Activated T-helper 2 cell treated with anti-CD3 and anti-CD28 coated beads, Interferon-gamma antibody, Interleukin-2, Interleukin-4, amounts not matched to agents 10 μg/mL and 5 μg/mL and 100 μg/mL, durations not matched to agents 14 hours and 24 hours and 36 hours (primary cell): Measurements from ENCODE around the gene SLC37A1. TPM values are rescaled to one million over a fixed set of nuclear protein-coding genes. Genes with fewer than 3 reads are reported as not detected.

Experiments
- DNase-seq: peaks from one replicate; pipeline ENCODE4 v3.0.0; 2021; ENCODE audit warnings: low spot score
- H3K27ac Mint-ChIP-seq: one replicate; pipeline ENCODE4 v1.8.0; 2021; ENCODE audit warnings: mixed read lengths
- H3K27me3 Mint-ChIP-seq: one replicate; pipeline ENCODE4 v1.8.0; 2021; ENCODE audit warnings: low read depth, mixed read lengths
- H3K36me3 Mint-ChIP-seq: one replicate; pipeline ENCODE4 v1.8.0; 2021; ENCODE audit warnings: low read depth, mixed read lengths
- H3K4me1 Mint-ChIP-seq: one replicate; pipeline ENCODE4 v1.8.0; 2021; ENCODE audit warnings: low read depth, mixed read lengths
- H3K4me3 Mint-ChIP-seq: one replicate; pipeline ENCODE4 v1.8.0; 2021; ENCODE audit warnings: low read depth, mild to moderate bottlenecking, moderate library complexity, mixed read lengths
- H3K9me3 Mint-ChIP-seq: one replicate; pipeline ENCODE4 v1.8.0; 2021; ENCODE audit warnings: mixed read lengths
- intact Hi-C: fragments of 100-400 bp; cut with micrococcal nuclease; formaldehyde crosslinking; loops from one replicate; pipeline ENCODE4 v1.15.1; 2023
- total RNA-seq: library from RNA; stranded (reverse); gene quantifications from 2 replicates; pipeline ENCODE4 v1.2.3, GENCODE V29; 2022

The SLC37A1 gene
- total RNA-seq, 1 donor from 2014 or later, result 22.3 TPM

DNA sequence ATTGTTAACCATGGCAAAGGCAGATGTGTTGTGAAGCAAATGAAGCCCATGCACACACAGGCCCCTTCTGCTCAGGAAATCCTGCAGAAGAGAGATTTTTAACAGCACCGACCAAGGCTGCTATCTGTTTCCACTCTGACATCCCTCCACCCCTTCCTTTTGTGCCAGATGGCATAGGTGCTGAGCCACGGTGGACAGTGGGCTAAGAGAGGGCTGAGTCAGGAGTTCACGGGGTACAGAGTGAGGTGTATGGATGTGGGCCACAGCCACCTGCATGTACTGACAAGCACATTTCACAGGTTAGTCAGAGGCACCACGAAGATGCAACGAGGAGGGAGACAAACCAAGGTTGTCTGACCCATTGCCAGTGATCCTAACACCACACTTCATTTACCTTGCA is 27.1 kb upstream of the SLC37A1 start:
- H3K27me3 Mint-ChIP-seq, result peaks cover 47% of the 10 kb centered on the region
- no peak overlapping the region for H3K27ac Mint-ChIP-seq
- intact Hi-C loops, result no loop called here
- H3K9me3 Mint-ChIP-seq, result peaks cover 6% of the 10 kb centered on the region
- no peak for DNase-seq
- H3K4me3 Mint-ChIP-seq, result no peak overlapping the region
- H3K4me1 Mint-ChIP-seq, result no peaks in the 10 kb centered on the region
- H3K36me3 Mint-ChIP-seq, result no peaks in the 10 kb centered on the region

- no peaks in the 10 kb centered on the region for H3K36me3 Mint-ChIP-seq
- intact Hi-C loops, result no loop called here
Observed at GRCh38 chr21:42489006-42489563, 24.6 kb upstream of the SLC37A1 start.

DNA sequence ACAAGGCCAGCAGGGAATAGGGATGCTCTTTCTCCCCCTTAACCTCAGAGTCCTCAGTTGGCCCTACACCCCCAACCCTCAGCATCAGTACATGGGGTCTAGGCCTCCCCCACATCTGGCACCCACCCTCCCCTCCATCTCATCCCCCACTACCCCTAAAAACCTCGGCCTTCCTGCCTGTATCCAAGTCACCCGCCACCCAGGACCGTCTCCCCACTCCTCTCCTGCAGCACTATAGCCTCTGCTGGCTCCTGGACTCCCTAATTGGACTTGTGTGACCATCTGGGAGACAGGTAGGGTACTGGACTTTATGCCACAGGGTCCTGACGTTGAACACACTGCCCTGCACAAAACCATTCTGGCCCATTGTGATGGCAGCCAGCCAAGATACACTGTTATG is 23.7 kb upstream of the SLC37A1 start:
- no peak overlapping the region for H3K27ac Mint-ChIP-seq
- H3K4me3 Mint-ChIP-seq, result no peak overlapping the region
- peaks cover 6% of the 10 kb centered on the region for H3K9me3 Mint-ChIP-seq
- peaks cover 42% of the 10 kb centered on the region for H3K27me3 Mint-ChIP-seq
- H3K4me1 Mint-ChIP-seq, result peaks cover 9% of the 10 kb centered on the region
- intact Hi-C loops, result no loop called here
- no peaks in the 10 kb centered on the region for H3K36me3 Mint-ChIP-seq
- no peak for DNase-seq

More at GRCh38 chr21:42489006-42489563, 24.6 kb upstream of the SLC37A1 start:
- DNase-seq, result no peak
- H3K4me3 Mint-ChIP-seq, result no peak overlapping the region
- no peak overlapping the region for H3K27ac Mint-ChIP-seq
- peaks cover 6% of the 10 kb centered on the region for H3K9me3 Mint-ChIP-seq
- peaks cover 9% of the 10 kb centered on the region for H3K4me1 Mint-ChIP-seq
- peaks cover 45% of the 10 kb centered on the region for H3K27me3 Mint-ChIP-seq

DNA sequence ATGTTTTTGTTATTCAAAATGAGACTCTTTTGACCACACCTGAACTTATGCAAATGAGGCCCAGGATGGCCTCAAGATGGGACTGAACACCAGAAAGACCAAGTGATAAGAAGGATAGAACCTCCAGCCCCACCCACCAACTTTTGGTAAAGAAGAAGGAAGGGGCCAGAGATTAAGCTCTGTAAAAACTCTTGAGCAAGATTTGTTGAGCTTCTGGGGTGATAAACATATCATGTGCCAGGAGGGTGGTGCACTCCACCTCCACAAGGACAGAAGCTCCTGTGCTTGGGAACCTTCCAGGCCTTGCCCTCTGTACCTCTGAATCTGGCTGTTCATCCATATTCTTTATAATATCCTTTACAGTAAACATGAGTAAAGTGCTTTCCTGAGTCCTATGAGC is 22.9 kb upstream of the SLC37A1 start:
- Mint-ChIP-seq H3K4me3 (no peak overlapping the region), H3K9me3 (peaks cover 6% of the 10 kb centered on the region), H3K36me3 (no peaks in the 10 kb centered on the region), H3K4me1 (peaks cover 13% of the 10 kb centered on the region), H3K27ac (no peak overlapping the region), H3K27me3 (peaks cover 40% of the 10 kb centered on the region)
- intact Hi-C loops, result no loop called here
- DNase-seq, result no peak

- H3K36me3 Mint-ChIP-seq, result no peaks in the 10 kb centered on the region
- DNase-seq, result no peak
- H3K9me3 Mint-ChIP-seq, result peaks cover 6% of the 10 kb centered on the region
- H3K4me1 Mint-ChIP-seq, result peaks cover 16% of the 10 kb centered on the region
- intact Hi-C loops, result no loop called here
- peaks cover 35% of the 10 kb centered on the region for H3K27me3 Mint-ChIP-seq
- no peak overlapping the region for H3K4me3 Mint-ChIP-seq
- H3K27ac Mint-ChIP-seq, result no peak overlapping the region
Observed at GRCh38 chr21:42491328-42491727, 22.3 kb upstream of the SLC37A1 start.

- H3K9me3 Mint-ChIP-seq, result peaks cover 6% of the 10 kb centered on the region
- peaks cover 28% of the 10 kb centered on the region for H3K27me3 Mint-ChIP-seq
- peaks cover 22% of the 10 kb centered on the region for H3K4me1 Mint-ChIP-seq
- intact Hi-C loops, result no loop called here
- no peak overlapping the region for H3K27ac Mint-ChIP-seq
- H3K36me3 Mint-ChIP-seq, result no peaks in the 10 kb centered on the region
- DNase-seq, result no peak
- H3K4me3 Mint-ChIP-seq, result no peak overlapping the region
Observed at GRCh38 chr21:42492201-42492600, 21.5 kb upstream of the SLC37A1 start.

- Mint-ChIP-seq H3K4me1 (peaks cover 23% of the 10 kb centered on the region), H3K36me3 (no peaks in the 10 kb centered on the region), H3K4me3 (no peak overlapping the region), H3K27ac (no peak overlapping the region), H3K27me3 (peaks cover 22% of the 10 kb centered on the region), H3K9me3 (peaks cover 6% of the 10 kb centered on the region)
- intact Hi-C loops, result no loop called here
- DNase-seq, result no peak
Observed at GRCh38 chr21:42493109-42494060, 20.3 kb upstream of the SLC37A1 start.

- peaks cover 24% of the 10 kb centered on the region for H3K4me1 Mint-ChIP-seq
- intact Hi-C loops, result no loop called here
Observed at GRCh38 chr21:42495027-42495426, 18.6 kb upstream of the SLC37A1 start.

DNA sequence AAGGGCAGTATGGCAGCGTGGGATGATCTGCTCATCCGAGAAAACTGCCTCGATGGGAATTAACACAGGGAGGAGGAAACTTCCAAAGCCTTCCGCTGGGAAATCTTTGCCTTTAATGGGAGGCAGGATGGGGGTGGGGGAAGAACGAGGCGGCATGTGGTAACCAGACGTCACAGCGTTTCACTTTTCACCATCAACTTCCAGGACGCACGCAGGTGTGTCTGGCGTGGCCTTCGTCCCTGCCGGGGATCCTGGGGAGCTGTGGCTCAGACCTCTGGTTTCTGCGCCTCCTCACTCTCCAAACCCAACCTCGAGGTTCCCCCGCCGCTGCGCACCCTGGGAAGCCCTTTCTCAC is 17.9 kb upstream of the SLC37A1 start:
- Mint-ChIP-seq H3K9me3 (no peaks in the 10 kb centered on the region), H3K36me3 (no peaks in the 10 kb centered on the region), H3K4me3 (peak overlapping the region; percentile 89), H3K27me3 (peaks cover 20% of the 10 kb centered on the region), H3K4me1 (peaks cover 24% of the 10 kb centered on the region), H3K27ac (no peak overlapping the region)
- intact Hi-C loops, result loop anchor here (1.0 kb wide), 2 partner anchors 32 to 39 kb away; no protein-coding TSS in a partner anchor
- DNase-seq, result no peak

More at GRCh38 chr21:42495027-42495426, 18.6 kb upstream of the SLC37A1 start:
- H3K4me3 Mint-ChIP-seq, result peak overlapping the region; percentile 89
- DNase-seq, result no peak
- H3K9me3 Mint-ChIP-seq, result no peaks in the 10 kb centered on the region
- peaks cover 16% of the 10 kb centered on the region for H3K27me3 Mint-ChIP-seq
- H3K27ac Mint-ChIP-seq, result no peak overlapping the region
- no peaks in the 10 kb centered on the region for H3K36me3 Mint-ChIP-seq

GRCh38 chr21:42496120-42496838 is 17.4 kb upstream of the SLC37A1 start, which contains the start of gene RSPH1:
TSS of gene RSPH1 (minus strand) at chr21:42496224. CDS start at chr21:42496186, 38 bp downstream.
- intact Hi-C loops, result loop anchor here (1.0 kb wide), 2 partner anchors 31 to 40 kb away; no protein-coding TSS in a partner anchor
- peak within 1 kb of the TSS; percentile 62 for H3K27ac Mint-ChIP-seq

DNA sequence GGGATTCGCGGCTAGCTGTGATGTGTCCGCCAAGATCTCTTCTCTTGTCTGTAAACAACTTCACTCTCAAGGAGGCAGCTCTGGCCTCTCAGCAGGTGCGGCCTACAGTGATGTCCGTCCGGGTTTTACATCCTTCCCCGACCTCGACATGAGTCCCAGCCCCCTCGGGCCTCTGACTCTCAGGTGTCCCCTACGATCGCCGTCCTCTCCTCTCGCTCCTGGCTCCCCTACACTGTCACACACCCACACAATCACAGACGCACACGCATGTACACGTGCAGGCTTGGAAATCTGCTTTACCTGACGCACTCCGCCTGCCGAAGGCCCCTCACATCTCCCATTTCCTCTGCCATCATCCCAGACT is 16.8 kb upstream of the SLC37A1 start:
- Mint-ChIP-seq H3K4me3 (peak overlapping the region; percentile 89), H3K27me3 (peaks cover 23% of the 10 kb centered on the region), H3K36me3 (no peaks in the 10 kb centered on the region), H3K9me3 (no peaks in the 10 kb centered on the region), H3K4me1 (peaks cover 24% of the 10 kb centered on the region), H3K27ac (peak overlapping the region; percentile 62)
- intact Hi-C loops, result loop anchor here (1.0 kb wide), 2 partner anchors 30 to 41 kb away; no protein-coding TSS in a partner anchor
- no peak for DNase-seq

More at GRCh38 chr21:42496120-42496838, 17.4 kb upstream of the SLC37A1 start, which contains the start of gene RSPH1:
- H3K9me3 Mint-ChIP-seq, result no peaks in the 10 kb centered on the region
- peaks cover 20% of the 10 kb centered on the region for H3K27me3 Mint-ChIP-seq
- no peaks in the 10 kb centered on the region for H3K36me3 Mint-ChIP-seq
- H3K4me1 Mint-ChIP-seq, result peaks cover 24% of the 10 kb centered on the region
- peak; percentile 99 for DNase-seq
- H3K4me3 Mint-ChIP-seq, result peak within 1 kb of the TSS; percentile 89

GRCh38 chr21:42498012-42498411 is 15.6 kb upstream of the SLC37A1 start:
- no peaks in the 10 kb centered on the region for H3K36me3 Mint-ChIP-seq
- intact Hi-C loops, result no loop called here
- peaks cover 24% of the 10 kb centered on the region for H3K27me3 Mint-ChIP-seq
- peaks cover 15% of the 10 kb centered on the region for H3K4me1 Mint-ChIP-seq
- H3K27ac Mint-ChIP-seq, result no peak overlapping the region
- no peaks in the 10 kb centered on the region for H3K9me3 Mint-ChIP-seq
- H3K4me3 Mint-ChIP-seq, result no peak overlapping the region
- DNase-seq, result no peak
